ENCODE data around the gene ZNF778. TPM values are rescaled to one million over a fixed set of nuclear protein-coding genes. Genes with fewer than 3 reads are reported as not detected.

Gene ZNF778
- total and polyA plus RNA-seq, 2 of the 13 experiments (the other 11 are each of a cell fraction or from before 2014, with no cell fraction given) = 3.8 to 7.2 TPM

DNA sequence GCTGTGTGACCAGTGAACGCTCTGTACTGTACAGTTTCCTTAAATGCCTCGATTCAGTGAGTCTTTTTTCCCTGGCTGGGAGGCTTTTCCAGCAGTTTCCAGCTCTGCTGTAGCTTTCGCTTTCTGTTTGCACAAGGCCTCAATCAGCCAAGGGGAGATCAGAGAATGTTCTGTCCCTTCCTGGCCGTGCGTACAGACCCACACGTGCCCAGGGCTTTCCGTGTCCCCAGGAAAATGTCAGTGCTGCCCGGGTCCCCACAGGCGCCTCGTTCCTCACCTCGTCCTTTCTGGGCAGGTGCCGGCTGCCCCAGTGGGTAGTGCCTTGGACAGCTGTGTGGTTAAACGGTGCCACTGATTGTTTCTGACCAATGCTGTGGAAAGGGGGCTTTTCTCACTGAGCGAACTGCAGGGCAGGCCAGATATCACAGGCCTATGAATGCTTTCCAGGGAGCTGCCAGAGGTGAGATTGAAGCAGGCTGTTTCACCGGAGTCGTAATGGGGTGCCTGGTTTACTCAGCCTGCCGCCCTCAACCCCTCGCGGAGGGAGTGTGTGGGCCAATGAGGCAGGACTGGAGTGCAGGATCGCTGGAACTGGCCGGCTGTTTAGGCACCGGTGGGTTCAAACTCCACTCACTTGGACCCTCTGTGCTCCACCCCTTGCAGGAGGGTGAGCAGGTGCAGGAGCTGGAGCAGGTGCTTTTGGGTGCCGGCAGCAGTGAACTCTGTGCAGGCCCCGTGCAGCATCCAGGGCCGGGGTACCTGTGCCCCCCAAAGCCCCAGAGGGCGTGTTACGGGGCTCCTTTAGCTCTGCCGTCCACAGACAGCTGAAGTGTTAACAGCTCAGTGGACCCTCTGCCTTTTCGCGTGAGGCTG lies 44.4 kb downstream of the ZNF778 start (continued):
- TF ChIP-seq, protein P1, sequence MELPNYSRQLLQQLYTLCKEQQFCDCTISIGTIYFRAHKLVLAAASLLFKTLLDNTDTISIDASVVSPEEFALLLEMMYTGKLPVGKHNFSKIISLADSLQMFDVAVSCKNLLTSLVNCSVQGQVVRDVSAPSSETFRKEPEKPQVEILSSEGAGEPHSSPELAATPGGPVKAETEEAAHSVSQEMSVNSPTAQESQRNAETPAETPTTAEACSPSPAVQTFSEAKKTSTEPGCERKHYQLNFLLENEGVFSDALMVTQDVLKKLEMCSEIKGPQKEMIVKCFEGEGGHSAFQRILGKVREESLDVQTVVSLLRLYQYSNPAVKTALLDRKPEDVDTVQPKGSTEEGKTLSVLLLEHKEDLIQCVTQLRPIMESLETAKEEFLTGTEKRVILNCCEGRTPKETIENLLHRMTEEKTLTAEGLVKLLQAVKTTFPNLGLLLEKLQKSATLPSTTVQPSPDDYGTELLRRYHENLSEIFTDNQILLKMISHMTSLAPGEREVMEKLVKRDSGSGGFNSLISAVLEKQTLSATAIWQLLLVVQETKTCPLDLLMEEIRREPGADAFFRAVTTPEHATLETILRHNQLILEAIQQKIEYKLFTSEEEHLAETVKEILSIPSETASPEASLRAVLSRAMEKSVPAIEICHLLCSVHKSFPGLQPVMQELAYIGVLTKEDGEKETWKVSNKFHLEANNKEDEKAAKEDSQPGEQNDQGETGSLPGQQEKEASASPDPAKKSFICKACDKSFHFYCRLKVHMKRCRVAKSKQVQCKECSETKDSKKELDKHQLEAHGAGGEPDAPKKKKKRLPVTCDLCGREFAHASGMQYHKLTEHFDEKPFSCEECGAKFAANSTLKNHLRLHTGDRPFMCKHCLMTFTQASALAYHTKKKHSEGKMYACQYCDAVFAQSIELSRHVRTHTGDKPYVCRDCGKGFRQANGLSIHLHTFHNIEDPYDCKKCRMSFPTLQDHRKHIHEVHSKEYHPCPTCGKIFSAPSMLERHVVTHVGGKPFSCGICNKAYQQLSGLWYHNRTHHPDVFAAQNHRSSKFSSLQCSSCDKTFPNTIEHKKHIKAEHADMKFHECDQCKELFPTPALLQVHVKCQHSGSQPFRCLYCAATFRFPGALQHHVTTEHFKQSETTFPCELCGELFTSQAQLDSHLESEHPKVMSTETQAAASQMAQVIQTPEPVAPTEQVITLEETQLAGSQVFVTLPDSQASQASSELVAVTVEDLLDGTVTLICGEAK (IDR thresholded peaks at IDR 0.05) = no peak
- TF ChIP-seq, protein P1 (CRISPR knock-in tag; IDR thresholded peaks at IDR 0.05) = no peak; the same call in none of the 2 replicates
- TF ChIP-seq ZNF569 (CRISPR knock-in tag; IDR thresholded peaks at IDR 0.05; ENCODE audit: borderline replicate concordance) (peak; percentile 84; the same call in 1 of the 2 replicates), ZMYM3 (CRISPR knock-in tag; IDR thresholded peaks at IDR 0.05) (peak; percentile 74), SMARCE1 (IDR thresholded peaks at IDR 0.05; ENCODE audit: borderline replicate concordance) (no peak), SPEN (CRISPR knock-in tag; IDR thresholded peaks at IDR 0.05; ENCODE audit: low read depth) (peak; percentile 30; the same call in 1 of the 2 replicates), ZNF790 (CRISPR knock-in tag; IDR thresholded peaks at IDR 0.05; ENCODE audit: borderline replicate concordance) (peak; percentile 53; the same call in 1 of the 2 replicates), MIXL1 (CRISPR knock-in tag; IDR thresholded peaks at IDR 0.05) (no peak), MEIS1 (CRISPR knock-in tag; IDR thresholded peaks at IDR 0.05; ENCODE audit: borderline replicate concordance) (0 out of 2 replicates have a peak, but pooled peaks have one; percentile 24), RARA (CRISPR knock-in tag; IDR thresholded peaks at IDR 0.05) (no peak; the same call in 1 of the 2 replicates), ZNF34 (CRISPR knock-in tag; IDR thresholded peaks at IDR 0.05; ENCODE audit: borderline replicate concordance) (peak; percentile 91), POGZ (CRISPR knock-in tag; IDR thresholded peaks at IDR 0.05) (peak; percentile 25; the same call in 1 of the 2 replicates), ZNF644 (CRISPR knock-in tag; IDR thresholded peaks at IDR 0.05; ENCODE audit: low read depth) (peak; percentile 20; the same call in 1 of the 2 replicates), ZNF543 (CRISPR knock-in tag; IDR thresholded peaks at IDR 0.05) (0 out of 2 replicates have a peak, but pooled peaks have one; percentile 31)
- TF ChIP-seq, protein P2, sequence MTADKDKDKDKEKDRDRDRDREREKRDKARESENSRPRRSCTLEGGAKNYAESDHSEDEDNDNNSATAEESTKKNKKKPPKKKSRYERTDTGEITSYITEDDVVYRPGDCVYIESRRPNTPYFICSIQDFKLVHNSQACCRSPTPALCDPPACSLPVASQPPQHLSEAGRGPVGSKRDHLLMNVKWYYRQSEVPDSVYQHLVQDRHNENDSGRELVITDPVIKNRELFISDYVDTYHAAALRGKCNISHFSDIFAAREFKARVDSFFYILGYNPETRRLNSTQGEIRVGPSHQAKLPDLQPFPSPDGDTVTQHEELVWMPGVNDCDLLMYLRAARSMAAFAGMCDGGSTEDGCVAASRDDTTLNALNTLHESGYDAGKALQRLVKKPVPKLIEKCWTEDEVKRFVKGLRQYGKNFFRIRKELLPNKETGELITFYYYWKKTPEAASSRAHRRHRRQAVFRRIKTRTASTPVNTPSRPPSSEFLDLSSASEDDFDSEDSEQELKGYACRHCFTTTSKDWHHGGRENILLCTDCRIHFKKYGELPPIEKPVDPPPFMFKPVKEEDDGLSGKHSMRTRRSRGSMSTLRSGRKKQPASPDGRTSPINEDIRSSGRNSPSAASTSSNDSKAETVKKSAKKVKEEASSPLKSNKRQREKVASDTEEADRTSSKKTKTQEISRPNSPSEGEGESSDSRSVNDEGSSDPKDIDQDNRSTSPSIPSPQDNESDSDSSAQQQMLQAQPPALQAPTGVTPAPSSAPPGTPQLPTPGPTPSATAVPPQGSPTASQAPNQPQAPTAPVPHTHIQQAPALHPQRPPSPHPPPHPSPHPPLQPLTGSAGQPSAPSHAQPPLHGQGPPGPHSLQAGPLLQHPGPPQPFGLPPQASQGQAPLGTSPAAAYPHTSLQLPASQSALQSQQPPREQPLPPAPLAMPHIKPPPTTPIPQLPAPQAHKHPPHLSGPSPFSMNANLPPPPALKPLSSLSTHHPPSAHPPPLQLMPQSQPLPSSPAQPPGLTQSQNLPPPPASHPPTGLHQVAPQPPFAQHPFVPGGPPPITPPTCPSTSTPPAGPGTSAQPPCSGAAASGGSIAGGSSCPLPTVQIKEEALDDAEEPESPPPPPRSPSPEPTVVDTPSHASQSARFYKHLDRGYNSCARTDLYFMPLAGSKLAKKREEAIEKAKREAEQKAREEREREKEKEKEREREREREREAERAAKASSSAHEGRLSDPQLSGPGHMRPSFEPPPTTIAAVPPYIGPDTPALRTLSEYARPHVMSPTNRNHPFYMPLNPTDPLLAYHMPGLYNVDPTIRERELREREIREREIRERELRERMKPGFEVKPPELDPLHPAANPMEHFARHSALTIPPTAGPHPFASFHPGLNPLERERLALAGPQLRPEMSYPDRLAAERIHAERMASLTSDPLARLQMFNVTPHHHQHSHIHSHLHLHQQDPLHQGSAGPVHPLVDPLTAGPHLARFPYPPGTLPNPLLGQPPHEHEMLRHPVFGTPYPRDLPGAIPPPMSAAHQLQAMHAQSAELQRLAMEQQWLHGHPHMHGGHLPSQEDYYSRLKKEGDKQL (CRISPR knock-in tag; IDR thresholded peaks at IDR 0.05; ENCODE audit: low read depth) = no peak

Data from HepG2 (cell line).